ENCODE data around the gene IER5.

DNA sequence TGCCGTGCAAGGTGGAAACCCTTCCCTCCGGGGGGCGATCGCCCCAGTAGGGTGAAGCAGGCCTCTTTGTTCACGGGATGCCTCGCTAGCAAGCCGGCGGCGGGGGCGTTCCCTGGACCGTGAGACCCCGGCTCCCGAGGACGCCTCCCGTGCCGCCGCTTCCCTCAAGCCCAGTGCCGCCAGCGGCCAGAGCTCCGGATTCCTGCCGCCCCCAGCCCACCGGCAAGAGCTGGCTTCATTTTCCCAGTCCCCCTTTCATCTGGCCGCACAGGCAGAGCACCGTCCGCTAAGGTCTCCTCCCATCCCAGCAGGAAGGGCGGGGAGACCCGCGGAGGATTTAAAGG, 16.3 kb downstream of the IER5 start:
- TF ChIP-seq RBFOX2 (IDR thresholded peaks at IDR 0.05; ENCODE audit: low read depth, low read length) = no peak
- TF ChIP-seq RFX1 (IDR thresholded peaks at IDR 0.05) = no peak
- no peak for TF ChIP-seq ZC3H11A (IDR thresholded peaks at IDR 0.05; ENCODE audit: low read depth, low read length)
